Progenitor cell of endocrine pancreas (in vitro differentiated cells): ENCODE measurements around the gene POU2F3. TPM values are rescaled to one million over a fixed set of nuclear protein-coding genes. Genes with fewer than 3 reads are reported as not detected.
A peak's percentile ranks its signal among the peaks of the same experiment; 100 is the strongest.

Source experiments
- DNase-seq: peaks from one replicate; pipeline ENCODE4 v3.0.0; 2021; ENCODE audit warnings: low spot score; ENCODE audit not compliant: unreplicated experiment
- H3K27ac Mint-ChIP-seq: 2 replicates; pipeline ENCODE4 v1.8.0; 2021; ENCODE audit warnings: mild to moderate bottlenecking, moderate library complexity, mixed read lengths
- H3K27me3 Mint-ChIP-seq: 2 replicates; pipeline ENCODE4 v1.8.0; 2021; ENCODE audit warnings: mixed read lengths
- H3K36me3 Mint-ChIP-seq: 2 replicates; pipeline ENCODE4 v1.8.0; 2022; ENCODE audit warnings: mixed read lengths; ENCODE audit not compliant: insufficient read depth
- H3K4me1 Mint-ChIP-seq: 2 replicates; pipeline ENCODE4 v1.8.0; 2021; ENCODE audit warnings: low read depth, mixed read lengths
- H3K4me3 Mint-ChIP-seq: 2 replicates; pipeline ENCODE4 v1.8.0; 2021; ENCODE audit warnings: low read depth, mild to moderate bottlenecking, moderate library complexity, mixed read lengths
- H3K9me3 Mint-ChIP-seq: 2 replicates; pipeline ENCODE4 v1.8.0; 2021; ENCODE audit warnings: low read depth, mixed read lengths
- total RNA-seq: library from RNA; stranded (reverse); gene quantifications from 2 replicates; pipeline ENCODE4 v1.2.1, GENCODE V29; 2021
- TF ChIP-seq, protein P1 (sequence below): fragments of 200-600 bp; sonication (generic); IDR thresholded peaks from one replicate; pipeline ENCODE4 v1.5.0; 2021; ENCODE audit warnings: antibody characterized with exemption, mild to moderate bottlenecking; ENCODE audit not compliant: unreplicated experiment

Gene POU2F3
- total RNA-seq, 1 donor from 2014 or later: not detected

DNA sequence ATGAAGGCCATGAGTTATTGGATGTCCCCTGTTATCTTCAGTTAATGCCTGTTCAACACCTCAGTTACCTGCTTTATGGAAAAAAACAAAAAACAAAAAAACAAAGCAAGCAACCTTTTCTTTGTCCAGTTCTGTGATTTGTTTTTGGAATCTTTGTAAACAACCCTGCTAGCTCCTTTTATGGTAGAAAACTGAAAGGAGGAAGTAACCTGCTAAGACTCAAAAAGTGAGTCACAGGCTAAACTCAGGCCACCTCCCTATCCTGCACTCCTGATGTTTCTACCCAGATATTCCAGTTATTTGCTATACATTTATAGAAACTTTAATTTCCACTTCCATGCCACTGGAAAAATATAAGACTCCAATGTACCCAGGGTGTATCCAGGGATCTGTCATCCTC is 64.6 kb downstream of the POU2F3 start:
- Mint-ChIP-seq H3K36me3 (no peaks in the 10 kb centered on the region), H3K27ac (no peak overlapping the region), H3K4me3 (no peak overlapping the region), H3K27me3 (peaks cover 20% of the 10 kb centered on the region), H3K4me1 (peaks cover 7% of the 10 kb centered on the region), H3K9me3 (no peaks in the 10 kb centered on the region)
- TF ChIP-seq, protein P1, sequence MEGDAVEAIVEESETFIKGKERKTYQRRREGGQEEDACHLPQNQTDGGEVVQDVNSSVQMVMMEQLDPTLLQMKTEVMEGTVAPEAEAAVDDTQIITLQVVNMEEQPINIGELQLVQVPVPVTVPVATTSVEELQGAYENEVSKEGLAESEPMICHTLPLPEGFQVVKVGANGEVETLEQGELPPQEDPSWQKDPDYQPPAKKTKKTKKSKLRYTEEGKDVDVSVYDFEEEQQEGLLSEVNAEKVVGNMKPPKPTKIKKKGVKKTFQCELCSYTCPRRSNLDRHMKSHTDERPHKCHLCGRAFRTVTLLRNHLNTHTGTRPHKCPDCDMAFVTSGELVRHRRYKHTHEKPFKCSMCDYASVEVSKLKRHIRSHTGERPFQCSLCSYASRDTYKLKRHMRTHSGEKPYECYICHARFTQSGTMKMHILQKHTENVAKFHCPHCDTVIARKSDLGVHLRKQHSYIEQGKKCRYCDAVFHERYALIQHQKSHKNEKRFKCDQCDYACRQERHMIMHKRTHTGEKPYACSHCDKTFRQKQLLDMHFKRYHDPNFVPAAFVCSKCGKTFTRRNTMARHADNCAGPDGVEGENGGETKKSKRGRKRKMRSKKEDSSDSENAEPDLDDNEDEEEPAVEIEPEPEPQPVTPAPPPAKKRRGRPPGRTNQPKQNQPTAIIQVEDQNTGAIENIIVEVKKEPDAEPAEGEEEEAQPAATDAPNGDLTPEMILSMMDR: no peak
- DNase-seq: no peak

DNA sequence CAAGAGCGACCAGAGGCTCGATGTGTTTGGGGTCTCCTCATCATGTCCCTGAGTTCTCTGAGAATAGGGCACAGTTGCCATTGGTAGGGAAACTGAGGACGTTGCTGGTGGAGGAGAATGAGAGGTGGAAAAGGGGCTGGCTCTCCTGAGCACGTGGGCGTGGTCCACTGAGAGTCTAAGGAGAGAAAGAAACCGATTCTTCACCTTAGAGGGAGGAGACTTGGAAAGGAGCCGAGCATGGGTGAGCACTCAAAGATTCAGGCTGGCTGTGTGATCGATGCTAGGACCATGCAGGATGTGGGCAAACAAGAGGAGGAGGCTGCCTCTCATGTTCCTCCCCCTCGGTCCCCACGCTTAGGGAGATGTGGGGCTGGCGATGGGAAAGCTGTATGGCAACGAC is 65.3 kb downstream of the POU2F3 start:
- TF ChIP-seq, protein P1: no peak
- Mint-ChIP-seq H3K27me3 (peaks cover 20% of the 10 kb centered on the region), H3K27ac (no peak overlapping the region), H3K4me1 (peaks cover 7% of the 10 kb centered on the region), H3K36me3 (no peaks in the 10 kb centered on the region), H3K9me3 (no peaks in the 10 kb centered on the region), H3K4me3 (no peak overlapping the region)
- DNase-seq: no peak

DNA sequence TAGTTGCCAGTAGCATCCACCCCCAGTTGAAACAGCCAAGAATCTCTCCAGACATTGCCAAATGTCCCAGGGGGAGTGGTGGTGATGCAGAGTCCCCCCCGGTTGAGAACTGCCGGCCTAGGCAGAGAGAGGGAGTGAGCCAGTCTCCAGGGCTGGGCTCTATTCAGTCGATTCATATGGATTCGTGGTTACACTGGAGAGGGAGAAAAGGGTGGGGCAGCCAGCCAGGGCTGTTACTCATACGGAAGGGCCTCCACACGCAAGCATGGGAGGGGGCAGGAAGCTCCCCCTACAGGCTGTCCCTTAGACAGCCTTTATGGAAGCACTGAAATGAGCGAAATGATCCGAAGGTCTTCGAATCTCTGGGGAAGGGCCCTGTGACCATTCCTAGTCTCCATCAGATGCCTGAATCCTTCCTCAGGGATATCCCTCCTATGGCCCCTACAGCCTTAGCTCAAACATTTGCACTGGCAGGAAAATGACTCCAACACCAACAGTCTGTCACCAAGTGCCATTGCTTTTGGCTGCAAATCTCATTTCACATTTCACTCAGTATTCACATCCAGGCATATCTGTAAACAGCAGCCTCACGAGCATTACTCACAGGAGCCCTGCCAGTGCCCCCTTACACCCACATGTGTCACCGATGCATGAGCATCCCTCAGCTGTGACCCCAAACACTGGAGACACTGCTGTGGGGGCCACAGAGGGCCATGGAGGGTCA is 66.7 kb downstream of the POU2F3 start:
- Mint-ChIP-seq H3K36me3 (no peaks in the 10 kb centered on the region), H3K27me3 (peaks cover 20% of the 10 kb centered on the region), H3K27ac (no peak overlapping the region), H3K9me3 (no peaks in the 10 kb centered on the region), H3K4me1 (peaks cover 6% of the 10 kb centered on the region), H3K4me3 (no peak overlapping the region)
- DNase-seq: no peak
- TF ChIP-seq, protein P1: peak; percentile 40

DNA sequence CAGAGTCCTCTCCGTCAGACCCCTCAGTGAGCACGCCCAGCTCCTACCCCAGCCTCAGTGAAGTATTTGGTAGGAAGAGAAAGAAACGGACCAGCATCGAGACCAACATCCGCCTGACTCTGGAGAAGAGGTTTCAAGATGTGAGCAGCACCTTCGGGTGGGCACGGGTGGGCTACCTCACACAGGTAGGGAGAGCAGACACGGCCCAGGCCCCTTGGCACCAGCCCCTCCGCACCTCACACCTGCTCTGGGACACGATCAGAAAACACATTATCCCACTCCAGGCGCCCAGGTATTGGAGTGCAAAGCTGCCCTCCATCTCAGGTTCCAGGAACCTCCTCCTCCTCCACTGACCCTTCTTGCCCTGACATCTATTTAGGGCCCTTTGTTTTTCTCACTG is 67.5 kb downstream of the POU2F3 start:
- TF ChIP-seq, protein P1: no peak
- Mint-ChIP-seq H3K27me3 (peaks cover 20% of the 10 kb centered on the region), H3K9me3 (no peaks in the 10 kb centered on the region), H3K4me1 (no peaks in the 10 kb centered on the region), H3K4me3 (no peak overlapping the region), H3K36me3 (no peaks in the 10 kb centered on the region), H3K27ac (no peak overlapping the region)
- DNase-seq: no peak

DNA sequence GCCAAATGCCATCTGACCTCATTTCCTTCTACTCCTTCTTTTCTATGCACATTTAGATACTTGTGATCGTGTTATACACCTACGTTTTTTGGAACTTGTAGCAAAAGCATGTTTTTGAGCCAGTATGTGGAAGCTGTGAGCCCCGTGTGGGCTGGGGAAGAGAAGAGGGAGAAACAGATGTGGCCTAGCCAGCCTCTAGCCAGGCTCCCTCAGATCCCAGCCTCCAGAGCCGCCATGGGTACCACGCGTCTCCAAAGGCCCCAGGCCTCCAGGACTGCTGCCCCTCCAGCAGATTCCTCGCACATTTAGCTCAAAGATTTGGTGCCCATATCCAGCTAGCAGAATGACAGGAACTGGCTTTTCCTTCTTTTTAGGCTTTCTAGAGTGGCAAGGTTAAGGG is 68.1 kb downstream of the POU2F3 start:
- no peak overlapping the region for H3K4me3 Mint-ChIP-seq
- H3K27me3 Mint-ChIP-seq: peaks cover 19% of the 10 kb centered on the region
- no peaks in the 10 kb centered on the region for H3K36me3 Mint-ChIP-seq
- no peak overlapping the region for H3K27ac Mint-ChIP-seq
- no peak for DNase-seq
- no peaks in the 10 kb centered on the region for H3K9me3 Mint-ChIP-seq
- H3K4me1 Mint-ChIP-seq: no peaks in the 10 kb centered on the region
- TF ChIP-seq, protein P1: no peak
